ENCODE results near the gene PNLIPRP3. TPM values are rescaled to one million over a fixed set of nuclear protein-coding genes. Genes with fewer than 3 reads are reported as not detected.

The PNLIPRP3 gene
- total and polyA plus RNA-seq, 2 of the 4 experiments (the other 2 are of a cell fraction): not detected

DNA sequence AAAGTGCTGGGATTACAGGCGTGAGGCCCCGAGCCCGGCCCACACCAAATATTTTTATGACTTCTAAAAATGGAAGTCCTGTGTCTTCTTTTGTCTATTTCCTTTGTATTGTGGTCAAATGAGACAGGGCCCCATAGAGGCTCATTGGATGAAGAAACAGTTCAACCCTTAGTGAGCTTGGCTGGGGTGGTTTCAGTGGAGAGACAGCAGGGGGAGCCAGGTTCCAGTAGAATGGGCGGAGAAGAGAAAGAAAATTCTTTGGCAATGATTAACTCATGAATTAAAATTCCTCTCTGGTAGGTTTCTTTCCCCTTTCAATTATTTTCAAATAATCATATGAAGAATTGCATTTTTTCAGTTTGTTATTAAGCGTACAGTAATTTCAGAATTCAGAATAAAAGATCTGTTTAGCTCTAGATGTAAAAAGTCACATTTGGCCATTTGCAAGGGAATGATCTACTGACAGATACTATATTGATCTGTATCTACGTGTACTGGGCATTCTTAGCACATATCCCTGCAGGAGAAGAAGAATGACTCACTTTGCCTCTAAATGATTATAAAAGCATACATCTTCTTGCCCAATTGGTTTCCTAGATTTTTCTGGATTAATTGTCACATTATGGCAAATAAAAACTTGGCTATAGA lies 43.2 kb downstream of the PNLIPRP3 start:
- Histone ChIP-seq H3K9me1 (ENCODE audit: insufficient read depth, low read length) (no peaks in the 10 kb centered on the region), H3K4ac (ENCODE audit: low read depth, low read length) (no peak overlapping the region), H2BK20ac (ENCODE audit: low read depth, low read length) (no peak overlapping the region), H2BK120ac (ENCODE audit: low read depth, low read length) (no peak overlapping the region), H3K9me3 (ENCODE audit: control insufficient read depth, insufficient read depth, low read length) (no peaks in the 10 kb centered on the region), H4K20me1 (ENCODE audit: insufficient read depth, low read length) (no peaks in the 10 kb centered on the region), H3K4me2 (ENCODE audit: low read depth, low read length) (no peak overlapping the region), H2AK5ac (ENCODE audit: low read depth, low read length) (no peak overlapping the region), H3K36me3 (ENCODE audit: control insufficient read depth, insufficient read depth, low read length) (no peaks in the 10 kb centered on the region), H4K91ac (ENCODE audit: insufficient read depth, low read depth, low read length) (no peak overlapping the region), H2AK9ac (replicated peaks; ENCODE audit: low read depth, low read length, poor library complexity) (no peak overlapping the region), H2BK5ac (ENCODE audit: low read depth, low read length, poor library complexity, severe bottlenecking) (no peak overlapping the region), H3K18ac (ENCODE audit: low read depth, low read length) (no peak overlapping the region), H3K56ac (ENCODE audit: extremely low read depth, insufficient read depth, low read length) (no peak overlapping the region), H3K9ac (ENCODE audit: low read depth, low read length) (no peak overlapping the region), H3K4me3 (ENCODE audit: insufficient read depth, low read depth, low read length) (no peak overlapping the region), H3K27me3 (ENCODE audit: control insufficient read depth, insufficient read depth, low read length) (no peaks in the 10 kb centered on the region), H3K14ac (replicated peaks; ENCODE audit: low read depth, low read length) (no peak overlapping the region), H2BK15ac (ENCODE audit: low read depth, low read length) (no peak overlapping the region), H2AFZ (replicated peaks; ENCODE audit: low read length, poor library complexity) (no peak overlapping the region), H3K27ac (ENCODE audit: insufficient read depth, low read length) (no peak overlapping the region), H4K5ac (ENCODE audit: low read depth, low read length) (no peak overlapping the region), H3K4me1 (ENCODE audit: control insufficient read depth, insufficient read depth, low read length) (no peaks in the 10 kb centered on the region), H3K23ac (ENCODE audit: low read depth, low read length) (no peak overlapping the region), H3K79me1 (ENCODE audit: low read depth in 1 of 2, low read length in 2 of 2) (no peaks in the 10 kb centered on the region), H4K8ac (ENCODE audit: low read depth in 2 of 2, low read length in 2 of 2) (no peak overlapping the region)
- no TSS peak for BruUV-seq (replicated peaks)
- ChIA-PET POLR2A (ENCODE audit: unreplicated experiment) (no interaction called here), CTCF (no interaction called here)
- no CpG with 5 or more reads among the region's 6 CpGs for WGBS, 2 experiments (ENCODE audit: extremely low coverage in 2 of 2, insufficient read length in 1 of 2)
- in situ Hi-C loops (cut with MboI; ENCODE audit: low sequenced_read_pairs) (no loop called here), intact Hi-C loops (cut with micrococcal nuclease) (no loop called here), dilution Hi-C loops (cut with HindIII; ENCODE audit: low sequenced_read_pairs, unreplicated experiment) (no loop called here)
- ATAC-seq (ENCODE audit: low read depth) (no peak), DNase-seq (no peak)
- TF ChIP-seq, protein P1, sequence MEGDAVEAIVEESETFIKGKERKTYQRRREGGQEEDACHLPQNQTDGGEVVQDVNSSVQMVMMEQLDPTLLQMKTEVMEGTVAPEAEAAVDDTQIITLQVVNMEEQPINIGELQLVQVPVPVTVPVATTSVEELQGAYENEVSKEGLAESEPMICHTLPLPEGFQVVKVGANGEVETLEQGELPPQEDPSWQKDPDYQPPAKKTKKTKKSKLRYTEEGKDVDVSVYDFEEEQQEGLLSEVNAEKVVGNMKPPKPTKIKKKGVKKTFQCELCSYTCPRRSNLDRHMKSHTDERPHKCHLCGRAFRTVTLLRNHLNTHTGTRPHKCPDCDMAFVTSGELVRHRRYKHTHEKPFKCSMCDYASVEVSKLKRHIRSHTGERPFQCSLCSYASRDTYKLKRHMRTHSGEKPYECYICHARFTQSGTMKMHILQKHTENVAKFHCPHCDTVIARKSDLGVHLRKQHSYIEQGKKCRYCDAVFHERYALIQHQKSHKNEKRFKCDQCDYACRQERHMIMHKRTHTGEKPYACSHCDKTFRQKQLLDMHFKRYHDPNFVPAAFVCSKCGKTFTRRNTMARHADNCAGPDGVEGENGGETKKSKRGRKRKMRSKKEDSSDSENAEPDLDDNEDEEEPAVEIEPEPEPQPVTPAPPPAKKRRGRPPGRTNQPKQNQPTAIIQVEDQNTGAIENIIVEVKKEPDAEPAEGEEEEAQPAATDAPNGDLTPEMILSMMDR (conservative IDR thresholded peaks at IDR 0.05; ENCODE audit: low read depth, low read length): peak; percentile 18; the same call in 1 of the 2 replicates
- TF ChIP-seq CEBPB (IDR thresholded peaks at IDR 0.05; ENCODE audit: low read depth, low read length): no peak
